Body of pancreas (tissue), 4 donors: ENCODE measurements around the gene UBE2V1.

ENCODE experiments used
- POLR2A ChIP-seq, 3 donors: fragments of 450-650 bp; IDR thresholded peaks; one replicate each; pipeline ENCODE4 v1.6.1; 2016; ENCODE audit warnings: antibody characterized with exemption in 3 of 3, mild to moderate bottlenecking in 2 of 3
- TF ChIP-seq, protein P1 (sequence below), 7 experiments: fragments of 450-650 bp in 4 of 7; fragments of 200-600 bp in 3 of 7; sonication (generic) in 3 of 7; IDR thresholded peaks; one replicate each; pipeline ENCODE4 v1.5.1; 2016 to 2019; ENCODE audit warnings: antibody characterized with exemption in 7 of 7

DNA sequence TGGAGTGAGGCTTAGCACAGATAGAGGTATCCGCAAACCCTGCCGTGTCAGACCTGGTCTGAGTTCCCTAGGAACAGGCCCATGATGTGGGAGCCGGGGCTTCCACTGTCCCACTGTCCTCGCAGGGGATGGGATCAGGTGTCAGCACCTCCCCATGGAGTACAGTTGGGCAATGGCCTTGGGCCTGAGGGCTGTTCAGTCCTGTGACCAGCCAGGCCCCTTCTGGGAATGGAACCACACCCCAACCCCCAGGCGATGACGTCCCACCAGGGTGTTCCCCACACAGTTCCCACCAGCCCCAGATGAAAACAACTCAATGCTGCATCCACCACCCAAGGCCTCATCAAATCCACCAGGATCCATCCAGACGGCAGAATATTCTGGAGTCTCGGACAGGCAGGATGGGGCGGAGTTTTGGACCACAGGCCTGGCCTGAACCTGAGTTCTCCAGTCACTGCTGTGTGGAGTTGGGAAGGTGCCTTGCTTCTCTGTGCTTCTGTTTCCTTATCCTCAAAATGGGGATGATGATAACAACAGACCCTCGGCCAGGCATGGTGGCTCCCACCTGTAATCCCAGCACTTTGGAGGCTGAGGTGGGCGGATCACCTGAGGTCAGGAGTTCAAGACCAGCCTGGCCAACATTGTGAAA lies 62.2 kb downstream of the UBE2V1 start:
- TF ChIP-seq, protein P1, sequence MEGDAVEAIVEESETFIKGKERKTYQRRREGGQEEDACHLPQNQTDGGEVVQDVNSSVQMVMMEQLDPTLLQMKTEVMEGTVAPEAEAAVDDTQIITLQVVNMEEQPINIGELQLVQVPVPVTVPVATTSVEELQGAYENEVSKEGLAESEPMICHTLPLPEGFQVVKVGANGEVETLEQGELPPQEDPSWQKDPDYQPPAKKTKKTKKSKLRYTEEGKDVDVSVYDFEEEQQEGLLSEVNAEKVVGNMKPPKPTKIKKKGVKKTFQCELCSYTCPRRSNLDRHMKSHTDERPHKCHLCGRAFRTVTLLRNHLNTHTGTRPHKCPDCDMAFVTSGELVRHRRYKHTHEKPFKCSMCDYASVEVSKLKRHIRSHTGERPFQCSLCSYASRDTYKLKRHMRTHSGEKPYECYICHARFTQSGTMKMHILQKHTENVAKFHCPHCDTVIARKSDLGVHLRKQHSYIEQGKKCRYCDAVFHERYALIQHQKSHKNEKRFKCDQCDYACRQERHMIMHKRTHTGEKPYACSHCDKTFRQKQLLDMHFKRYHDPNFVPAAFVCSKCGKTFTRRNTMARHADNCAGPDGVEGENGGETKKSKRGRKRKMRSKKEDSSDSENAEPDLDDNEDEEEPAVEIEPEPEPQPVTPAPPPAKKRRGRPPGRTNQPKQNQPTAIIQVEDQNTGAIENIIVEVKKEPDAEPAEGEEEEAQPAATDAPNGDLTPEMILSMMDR (IDR thresholded peaks at IDR 0.05) = no peak
- TF ChIP-seq POLR2A (IDR thresholded peaks at IDR 0.05) = no peak
